Thyroid gland (tissue), 4 donors: ENCODE measurements around the gene FNBP1.

Experiments
- POLR2A ChIP-seq, 2 donors: fragments of 450-650 bp; IDR thresholded peaks; one replicate each; pipeline ENCODE4 v1.6.1; 2017; ENCODE audit warnings: antibody characterized with exemption in 2 of 2, mild to moderate bottlenecking in 2 of 2, moderate library complexity in 1 of 2
- TF ChIP-seq, protein P1 (sequence below), 6 experiments: fragments of 200-600 bp in 3 of 6; fragments of 450-650 bp in 3 of 6; sonication (generic) in 3 of 6; IDR thresholded peaks; one replicate each; pipeline ENCODE4 v1.5.1; 2016 to 2019; ENCODE audit warnings: antibody characterized with exemption in 6 of 6, mild to moderate bottlenecking in 2 of 6, inconsistent platforms in 1 of 6, moderate library complexity in 1 of 6

DNA sequence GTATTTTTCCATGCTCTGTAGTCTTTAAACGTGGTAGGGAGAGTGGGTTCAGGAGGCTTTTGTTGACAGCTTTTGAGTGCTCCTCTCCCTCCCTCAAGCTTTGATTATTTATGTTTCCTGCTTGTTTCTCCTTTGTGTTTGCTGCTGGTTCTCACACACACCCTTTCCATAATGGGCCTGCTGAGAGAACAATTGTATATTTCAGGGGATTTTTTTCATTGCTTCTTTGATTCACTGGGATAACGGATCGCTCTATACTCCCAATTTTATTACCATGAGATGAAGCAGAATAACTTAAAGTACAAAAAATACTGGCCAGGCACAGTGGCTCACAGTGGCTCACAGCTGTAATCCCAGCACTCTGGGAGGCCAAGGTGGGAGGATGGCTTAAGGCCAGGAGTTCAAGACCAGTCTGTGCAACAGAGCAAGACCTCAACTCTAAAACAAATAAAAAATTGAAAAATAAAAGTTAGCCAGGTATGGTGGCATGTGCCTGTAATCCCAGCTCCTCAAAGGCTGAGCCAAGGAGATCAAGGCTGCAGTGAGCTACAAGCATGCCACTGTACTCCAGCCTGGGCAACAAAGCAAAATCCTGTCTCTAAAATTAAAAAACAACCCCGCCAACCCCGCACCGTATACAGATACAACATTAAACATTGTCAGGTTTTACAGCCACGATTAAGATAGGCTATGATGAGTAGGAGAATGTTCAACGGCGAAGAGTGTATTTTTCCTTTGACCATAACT lies 140.8 kb downstream of the FNBP1 start:
- TF ChIP-seq, protein P1, sequence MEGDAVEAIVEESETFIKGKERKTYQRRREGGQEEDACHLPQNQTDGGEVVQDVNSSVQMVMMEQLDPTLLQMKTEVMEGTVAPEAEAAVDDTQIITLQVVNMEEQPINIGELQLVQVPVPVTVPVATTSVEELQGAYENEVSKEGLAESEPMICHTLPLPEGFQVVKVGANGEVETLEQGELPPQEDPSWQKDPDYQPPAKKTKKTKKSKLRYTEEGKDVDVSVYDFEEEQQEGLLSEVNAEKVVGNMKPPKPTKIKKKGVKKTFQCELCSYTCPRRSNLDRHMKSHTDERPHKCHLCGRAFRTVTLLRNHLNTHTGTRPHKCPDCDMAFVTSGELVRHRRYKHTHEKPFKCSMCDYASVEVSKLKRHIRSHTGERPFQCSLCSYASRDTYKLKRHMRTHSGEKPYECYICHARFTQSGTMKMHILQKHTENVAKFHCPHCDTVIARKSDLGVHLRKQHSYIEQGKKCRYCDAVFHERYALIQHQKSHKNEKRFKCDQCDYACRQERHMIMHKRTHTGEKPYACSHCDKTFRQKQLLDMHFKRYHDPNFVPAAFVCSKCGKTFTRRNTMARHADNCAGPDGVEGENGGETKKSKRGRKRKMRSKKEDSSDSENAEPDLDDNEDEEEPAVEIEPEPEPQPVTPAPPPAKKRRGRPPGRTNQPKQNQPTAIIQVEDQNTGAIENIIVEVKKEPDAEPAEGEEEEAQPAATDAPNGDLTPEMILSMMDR (IDR thresholded peaks at IDR 0.05): no peak
- no peak for TF ChIP-seq POLR2A (IDR thresholded peaks at IDR 0.05)
